ENCODE data around the gene MARCHF10. TPM values are rescaled to one million over a fixed set of nuclear protein-coding genes. Genes with fewer than 3 reads are reported as not detected.

MARCHF10 gene
- polyA plus RNA-seq, 1 experiment, result 0.14 TPM

DNA sequence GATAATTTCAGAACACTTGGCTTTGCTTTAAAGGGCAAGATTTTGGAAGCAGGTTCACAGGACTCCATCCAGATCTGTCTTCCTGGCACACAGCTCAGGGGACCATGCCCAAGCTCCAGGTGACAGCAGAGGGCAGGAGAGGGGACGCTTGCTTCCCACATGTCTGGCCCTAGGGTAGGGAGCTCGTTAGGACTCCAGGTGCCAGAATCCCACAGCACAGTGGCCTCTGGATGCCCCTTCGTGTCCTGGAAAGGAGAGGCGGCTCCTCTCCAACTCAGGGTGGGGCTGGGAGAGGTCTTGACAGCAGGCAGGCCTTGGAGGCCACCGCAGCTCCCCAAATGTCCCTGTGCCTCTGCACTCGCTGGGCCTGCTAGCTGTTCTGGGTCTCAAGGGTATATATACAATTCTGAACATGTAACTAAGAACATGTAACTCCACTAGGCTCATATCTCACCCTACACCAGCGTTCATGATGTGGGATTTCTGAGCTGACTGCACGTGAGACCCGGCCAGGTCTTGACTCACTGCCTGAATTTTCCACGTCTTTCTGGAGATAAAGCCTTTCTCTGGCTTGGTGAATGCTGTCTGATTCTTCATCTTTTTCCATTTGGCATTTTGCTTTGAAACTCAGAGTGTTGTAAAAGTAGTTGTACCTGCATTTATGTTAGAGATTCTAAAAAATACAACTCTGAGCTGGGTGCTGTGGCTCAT lies 52.8 kb downstream of the MARCHF10 start:
- Histone ChIP-seq H3K4me3 (ENCODE audit: low read depth, low read length) (no peak overlapping the region), H3K27ac (ENCODE audit: low read depth, low read length) (no peak overlapping the region), H3K27me3 (ENCODE audit: control insufficient read depth, insufficient read depth, low read length) (no peaks in the 10 kb centered on the region), H3K9me3 (ENCODE audit: control insufficient read depth, insufficient read depth, low read length) (no peaks in the 10 kb centered on the region)
- no peak for DNase-seq (ENCODE audit: low read depth, low spot score)
- ChIA-PET CTCF (no interaction called here), POLR2A (interaction anchor here (0.8 kb wide), 1 partner anchor 15 kb away, joined by 3 read pairs; no protein-coding TSS in a partner anchor)
- TF ChIP-seq, protein P1, sequence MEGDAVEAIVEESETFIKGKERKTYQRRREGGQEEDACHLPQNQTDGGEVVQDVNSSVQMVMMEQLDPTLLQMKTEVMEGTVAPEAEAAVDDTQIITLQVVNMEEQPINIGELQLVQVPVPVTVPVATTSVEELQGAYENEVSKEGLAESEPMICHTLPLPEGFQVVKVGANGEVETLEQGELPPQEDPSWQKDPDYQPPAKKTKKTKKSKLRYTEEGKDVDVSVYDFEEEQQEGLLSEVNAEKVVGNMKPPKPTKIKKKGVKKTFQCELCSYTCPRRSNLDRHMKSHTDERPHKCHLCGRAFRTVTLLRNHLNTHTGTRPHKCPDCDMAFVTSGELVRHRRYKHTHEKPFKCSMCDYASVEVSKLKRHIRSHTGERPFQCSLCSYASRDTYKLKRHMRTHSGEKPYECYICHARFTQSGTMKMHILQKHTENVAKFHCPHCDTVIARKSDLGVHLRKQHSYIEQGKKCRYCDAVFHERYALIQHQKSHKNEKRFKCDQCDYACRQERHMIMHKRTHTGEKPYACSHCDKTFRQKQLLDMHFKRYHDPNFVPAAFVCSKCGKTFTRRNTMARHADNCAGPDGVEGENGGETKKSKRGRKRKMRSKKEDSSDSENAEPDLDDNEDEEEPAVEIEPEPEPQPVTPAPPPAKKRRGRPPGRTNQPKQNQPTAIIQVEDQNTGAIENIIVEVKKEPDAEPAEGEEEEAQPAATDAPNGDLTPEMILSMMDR (IDR thresholded peaks at IDR 0.05; ENCODE audit: low read depth, low read length), result no peak

DNA sequence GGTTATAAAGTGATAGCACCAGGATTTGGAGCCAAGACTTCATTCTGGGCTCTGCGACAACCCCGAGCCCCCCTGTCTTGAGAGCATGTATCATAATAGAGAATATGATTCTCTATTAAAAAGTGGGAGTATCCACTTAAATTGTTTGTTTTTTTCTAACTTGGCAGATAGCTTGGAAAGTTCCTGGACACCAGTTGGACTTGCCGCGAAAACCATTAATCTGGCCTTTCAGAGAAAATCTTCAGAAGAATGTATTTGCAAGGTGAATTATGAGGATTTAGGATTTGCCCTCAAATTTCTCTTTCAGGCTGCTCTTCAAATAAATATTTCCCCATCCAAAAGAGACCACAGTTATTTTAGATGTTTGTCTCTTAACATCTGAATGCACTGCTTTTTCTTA lies 53.5 kb downstream of the MARCHF10 start:
- TF ChIP-seq, protein P1 (IDR thresholded peaks at IDR 0.05; ENCODE audit: low read depth, low read length), result no peak
- H3K27me3 ChIP-seq (ENCODE audit: control insufficient read depth, insufficient read depth, low read length), result no peaks in the 10 kb centered on the region
- H3K27ac ChIP-seq (ENCODE audit: low read depth, low read length), result no peak overlapping the region
- H3K4me3 ChIP-seq (ENCODE audit: low read depth, low read length), result no peak overlapping the region
- H3K9me3 ChIP-seq (ENCODE audit: control insufficient read depth, insufficient read depth, low read length), result no peaks in the 10 kb centered on the region
- CTCF ChIA-PET, result no interaction called here
- POLR2A ChIA-PET, result interaction anchor here (0.5 to 0.8 kb wide), 2 partner anchors 15 to 191 kb away, joined by 3 to 4 read pairs; no protein-coding TSS in a partner anchor
- DNase-seq (ENCODE audit: low read depth, low spot score), result no peak

DNA sequence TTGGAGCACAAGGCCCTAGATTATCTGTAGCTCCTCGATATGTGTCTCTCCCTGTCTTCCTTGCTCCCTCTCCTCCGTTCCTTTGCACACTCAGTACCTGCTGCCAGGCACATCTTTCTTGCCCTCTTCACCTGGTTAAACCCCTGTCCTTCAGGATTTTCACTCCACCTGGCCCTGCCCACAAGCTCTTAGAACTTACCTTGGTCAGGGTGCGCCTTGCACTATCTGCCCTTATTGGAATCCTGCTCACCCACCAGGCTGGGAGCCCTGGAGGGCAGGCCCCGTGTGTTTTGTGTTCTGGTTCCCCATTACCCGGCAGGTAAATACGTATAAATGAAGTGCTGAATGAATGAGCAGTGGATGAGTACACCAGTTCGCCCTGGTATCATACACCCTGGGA lies 54.6 kb downstream of the MARCHF10 start:
- no peaks in the 10 kb centered on the region for H3K27me3 ChIP-seq (ENCODE audit: control insufficient read depth, insufficient read depth, low read length)
- TF ChIP-seq, protein P1 (IDR thresholded peaks at IDR 0.05; ENCODE audit: low read depth, low read length), result no peak
- H3K9me3 ChIP-seq (ENCODE audit: control insufficient read depth, insufficient read depth, low read length), result no peaks in the 10 kb centered on the region
- CTCF ChIA-PET, result no interaction called here
- POLR2A ChIA-PET, result no interaction called here
- no peak overlapping the region for H3K27ac ChIP-seq (ENCODE audit: low read depth, low read length)
- no peak for DNase-seq (ENCODE audit: low read depth, low spot score)
- H3K4me3 ChIP-seq (ENCODE audit: low read depth, low read length), result no peak overlapping the region

DNA sequence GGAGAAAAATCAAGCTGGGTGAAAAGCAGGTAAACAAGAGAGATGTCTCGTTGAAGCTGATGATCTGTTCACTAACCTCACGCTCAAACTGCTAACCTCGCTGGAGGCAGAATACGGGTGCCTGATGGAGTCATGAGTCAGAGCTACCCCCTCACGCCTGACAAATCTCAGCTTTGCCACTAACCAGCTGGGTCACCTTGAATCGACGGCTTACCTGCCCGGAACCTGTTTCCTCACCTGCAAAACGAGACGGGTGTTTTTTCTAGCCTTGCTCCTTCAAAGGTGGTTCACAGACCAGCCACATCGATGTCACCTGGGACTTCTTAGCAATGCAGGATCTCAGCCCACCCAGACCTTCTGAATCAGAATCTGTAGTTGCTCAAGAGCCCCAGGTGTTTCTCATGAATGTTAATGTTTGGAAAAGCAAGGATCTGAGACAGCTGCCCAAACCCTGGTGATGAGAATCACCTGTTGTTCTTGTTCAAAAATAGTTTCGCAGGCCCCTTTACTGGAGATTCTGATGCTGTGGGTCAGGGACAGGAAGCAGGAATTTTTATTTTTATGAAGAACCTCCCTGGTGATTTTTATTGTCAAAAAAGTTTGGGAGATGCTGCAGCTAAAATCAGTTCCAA lies 56.9 kb downstream of the MARCHF10 start:
- ChIA-PET CTCF (interaction anchor here (0.5 to 0.6 kb wide), 2 partner anchors 8 to 109 kb away, joined by 3 to 5 read pairs; no protein-coding TSS in a partner anchor), POLR2A (no interaction called here)
- TF ChIP-seq, protein P1 (IDR thresholded peaks at IDR 0.05; ENCODE audit: low read depth, low read length), result no peak
- DNase-seq (ENCODE audit: low read depth, low spot score), result no peak
- Histone ChIP-seq H3K4me3 (ENCODE audit: low read depth, low read length) (no peak overlapping the region), H3K27me3 (ENCODE audit: control insufficient read depth, insufficient read depth, low read length) (no peaks in the 10 kb centered on the region), H3K9me3 (ENCODE audit: control insufficient read depth, insufficient read depth, low read length) (no peaks in the 10 kb centered on the region), H3K27ac (ENCODE audit: low read depth, low read length) (no peak overlapping the region)

DNA sequence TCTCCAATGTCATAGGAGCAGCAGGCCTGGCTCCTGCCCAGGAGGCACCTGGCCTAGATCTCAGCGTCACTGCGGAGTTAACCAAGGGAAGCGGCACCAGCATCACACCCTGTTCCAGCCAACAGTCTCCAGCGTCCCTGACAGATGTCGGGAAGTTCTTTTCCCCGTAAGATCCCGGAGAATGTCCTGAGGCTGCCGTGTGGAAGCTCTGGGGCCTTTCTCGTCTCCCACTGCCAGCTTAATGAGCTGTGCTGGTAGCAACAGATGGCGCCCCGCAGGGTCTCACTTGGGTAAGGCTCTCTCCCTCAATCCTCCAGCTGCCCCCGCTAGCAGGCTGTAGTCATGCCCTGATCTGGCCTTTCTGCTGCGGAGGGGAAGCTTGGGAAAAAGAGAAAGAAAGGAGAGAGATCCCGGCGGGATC lies 57.5 kb downstream of the MARCHF10 start:
- no peak for DNase-seq (ENCODE audit: low read depth, low spot score)
- Histone ChIP-seq H3K4me3 (ENCODE audit: low read depth, low read length) (no peak overlapping the region), H3K9me3 (ENCODE audit: control insufficient read depth, insufficient read depth, low read length) (no peaks in the 10 kb centered on the region), H3K27ac (ENCODE audit: low read depth, low read length) (no peak overlapping the region), H3K27me3 (ENCODE audit: control insufficient read depth, insufficient read depth, low read length) (no peaks in the 10 kb centered on the region)
- TF ChIP-seq, protein P1 (IDR thresholded peaks at IDR 0.05; ENCODE audit: low read depth, low read length), result no peak
- ChIA-PET POLR2A (no interaction called here), CTCF (interaction anchor here (0.5 to 0.6 kb wide), 2 partner anchors 8 to 109 kb away, joined by 3 to 5 read pairs; no protein-coding TSS in a partner anchor)
